Right hindlimb (tissue), 1 donor: Measurements from ENCODE around the gene TMEM51.

ENCODE experiments used
- DNase-seq: peaks from one replicate; pipeline ENCODE4 v3.0.0-alpha.2; 2018

TMEM51 gene

GRCh38 chr1:15255582-15256149, 102.1 kb downstream of the TMEM51 start:
- no peak for DNase-seq

GRCh38 chr1:15256584-15256983, 103.0 kb downstream of the TMEM51 start:
- no peak for DNase-seq

GRCh38 chr1:15257309-15257708, 103.8 kb downstream of the TMEM51 start:
- DNase-seq: no peak

GRCh38 chr1:15258833-15259621, 105.5 kb downstream of the TMEM51 start:
- no peak for DNase-seq

GRCh38 chr1:15259622-15260007, 106.1 kb downstream of the TMEM51 start:
- no peak for DNase-seq

- DNase-seq: no peak
Measured at GRCh38 chr1:15260418-15261154, 107.0 kb downstream of the TMEM51 start.

GRCh38 chr1:15261155-15262002, 107.8 kb downstream of the TMEM51 start:
- no peak for DNase-seq

GRCh38 chr1:15262003-15262377, 108.4 kb downstream of the TMEM51 start:
- DNase-seq: no peak

- no peak for DNase-seq
Measured at GRCh38 chr1:15262706-15263105, 109.2 kb downstream of the TMEM51 start.

GRCh38 chr1:15264769-15265168, 111.2 kb downstream of the TMEM51 start:
- no peak for DNase-seq
